HUDEP-2 (cell line): Measurements from ENCODE around the gene ZNF124.
A peak's percentile ranks its signal among the peaks of the same experiment; 100 is the strongest.
"Not testable (repeated sequence)": the region's sequence is repeated elsewhere in the genome, so short reads cannot be mapped to it uniquely, and the experiment has no call there.

Experiments
- DNase-seq, 76 experiments: peaks; one replicate each; lab custom pipeline; 2025; ENCODE audit not compliant: unreplicated experiment in 76 of 76; lab: John Stamatoyannopoulos, UW

The ZNF124 gene

DNA sequence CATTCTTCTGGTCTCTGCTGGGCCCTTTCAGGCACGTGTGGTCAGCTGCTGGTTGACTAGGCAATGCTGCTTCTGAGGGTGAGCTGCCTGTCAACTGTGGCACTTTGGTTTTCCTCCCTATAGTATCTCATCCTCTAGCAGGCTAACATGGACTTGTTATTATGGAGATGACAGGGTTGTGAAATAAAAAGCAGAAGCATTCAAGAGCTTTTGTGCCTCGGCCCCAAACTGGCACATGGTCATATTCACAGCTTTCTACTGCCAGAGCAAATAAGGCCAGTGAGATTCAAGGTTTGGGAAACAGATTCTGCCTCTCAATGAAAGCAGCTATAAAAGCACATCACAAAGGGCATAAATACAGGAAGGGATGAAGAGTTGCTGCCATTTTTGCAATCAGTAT lies 1.6 kb upstream of the ZNF124 start:
- no peak for DNase-seq

DNA sequence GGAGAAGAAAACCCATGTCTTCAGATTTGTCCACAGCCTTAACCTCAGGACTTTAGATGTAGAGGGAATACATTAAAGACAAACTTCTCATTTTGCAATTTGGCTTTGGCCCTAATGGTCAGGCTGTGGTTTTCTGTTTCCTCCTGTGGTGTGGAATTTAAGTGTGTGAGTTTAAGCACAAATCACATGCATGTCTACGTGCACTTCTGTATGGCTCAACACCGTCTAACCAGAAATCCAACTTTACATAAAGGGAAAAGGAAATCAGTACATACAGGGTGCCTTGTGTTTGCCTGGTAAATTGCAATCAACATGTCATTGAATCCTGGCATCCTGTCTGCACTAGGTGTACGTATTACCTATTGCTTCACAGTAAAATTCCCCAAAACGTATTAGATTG lies 1.2 kb upstream of the ZNF124 start:
- DNase-seq = no peak

DNA sequence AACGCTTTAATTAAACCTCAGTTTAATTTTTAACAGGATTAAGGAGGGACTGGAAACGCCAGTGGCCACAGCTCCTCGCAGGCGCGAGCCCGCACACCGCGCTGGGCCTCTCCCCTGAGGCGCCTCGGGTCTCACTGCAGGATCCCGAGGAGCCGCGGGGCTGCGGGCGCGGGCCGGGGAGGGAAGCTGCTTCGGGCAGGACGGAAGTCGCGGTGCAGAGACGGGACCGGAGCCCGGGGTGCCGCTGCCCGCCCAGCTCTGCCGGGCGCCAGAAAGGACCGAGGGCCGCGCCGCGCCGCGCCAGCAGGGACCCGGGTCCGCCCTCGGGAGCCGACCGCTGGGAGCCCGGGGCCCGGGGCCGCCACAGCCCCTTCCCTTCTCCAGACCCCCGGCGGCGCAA lies 377 bp downstream of the ZNF124 start:
- not testable (repeated sequence) for DNase-seq

GRCh38 chr1:247165674-247166073 lies 6.1 kb downstream of the ZNF124 start:
- DNase-seq = no peak

DNA sequence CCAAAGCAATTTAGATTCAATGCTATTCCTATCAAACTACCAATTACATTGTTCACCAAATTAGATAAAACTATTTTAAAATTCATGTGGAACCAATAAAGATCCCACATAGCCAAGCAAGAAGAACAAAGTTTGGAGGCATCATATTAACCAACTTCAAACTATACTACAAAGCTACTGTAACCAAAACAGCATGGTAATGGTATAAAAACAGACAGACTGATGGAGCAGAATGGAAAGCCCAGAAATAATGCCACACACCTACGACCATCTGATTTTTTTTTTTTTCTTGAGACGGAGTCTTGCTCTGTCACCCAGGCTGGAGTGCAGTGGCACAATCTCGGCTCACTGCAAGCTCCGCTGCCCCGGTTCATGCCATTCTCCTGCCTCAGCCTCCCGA lies 7.1 kb downstream of the ZNF124 start:
- DNase-seq = no peak

- no peak for DNase-seq
Observed at GRCh38 chr1:247156787-247157232, 15.0 kb downstream of the ZNF124 start.

DNA sequence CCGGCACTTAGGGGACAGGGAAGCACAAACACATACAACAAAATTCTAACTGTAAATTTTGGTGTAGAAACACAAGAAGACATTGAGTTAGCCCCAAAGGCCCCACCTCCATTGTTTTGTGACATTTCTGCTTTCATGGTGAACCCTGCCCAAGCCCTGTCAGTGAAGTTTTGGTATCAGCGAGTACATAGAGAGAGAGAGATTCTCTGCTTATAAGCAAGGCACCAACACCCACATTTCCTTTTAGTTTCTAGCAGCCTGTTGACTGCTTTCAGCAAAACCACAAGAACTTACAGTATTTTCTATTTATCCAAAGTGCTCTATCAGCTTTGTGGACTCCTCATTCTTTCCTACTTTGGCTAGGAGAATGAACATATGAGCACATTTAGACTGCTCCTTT lies 24.0 kb downstream of the ZNF124 start:
- no peak for DNase-seq

- DNase-seq = not testable (repeated sequence)
Observed at GRCh38 chr1:247147120-247147519, 24.7 kb downstream of the ZNF124 start.

GRCh38 chr1:247146671-247147070 lies 25.1 kb downstream of the ZNF124 start:
- no peak for DNase-seq

GRCh38 chr1:247145279-247145678 lies 26.5 kb downstream of the ZNF124 start:
- no peak for DNase-seq

DNA sequence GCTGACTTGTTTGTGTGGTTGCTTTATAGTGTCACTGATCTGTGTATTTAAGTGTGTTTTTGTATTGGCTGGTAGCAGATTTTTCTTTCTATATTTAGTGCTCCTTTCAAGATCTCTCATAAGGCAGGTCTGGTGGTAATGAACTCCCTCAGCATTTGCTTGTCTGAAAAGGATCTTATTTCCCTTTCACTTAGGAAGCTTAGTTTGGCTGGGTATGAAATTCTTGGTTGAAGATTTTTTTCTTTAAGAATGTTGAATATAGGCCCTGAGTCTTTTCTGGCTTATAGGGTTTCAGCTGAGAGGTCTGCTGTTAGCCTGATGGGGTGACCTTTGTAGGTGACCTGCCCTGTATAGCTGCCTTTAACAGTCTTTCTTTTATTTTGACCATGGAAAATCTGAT lies 32.3 kb downstream of the ZNF124 start:
- not testable (repeated sequence) for DNase-seq

- DNase-seq = no peak
Observed at GRCh38 chr1:247131236-247131635, 40.6 kb downstream of the ZNF124 start.

GRCh38 chr1:247127519-247128282 lies 44.1 kb downstream of the ZNF124 start:
- not testable (repeated sequence) for DNase-seq

- DNase-seq = not testable (repeated sequence)
Observed at GRCh38 chr1:247126601-247127000, 45.2 kb downstream of the ZNF124 start.

- not testable (repeated sequence) for DNase-seq
Observed at GRCh38 chr1:247126166-247126565, 45.7 kb downstream of the ZNF124 start.

DNA sequence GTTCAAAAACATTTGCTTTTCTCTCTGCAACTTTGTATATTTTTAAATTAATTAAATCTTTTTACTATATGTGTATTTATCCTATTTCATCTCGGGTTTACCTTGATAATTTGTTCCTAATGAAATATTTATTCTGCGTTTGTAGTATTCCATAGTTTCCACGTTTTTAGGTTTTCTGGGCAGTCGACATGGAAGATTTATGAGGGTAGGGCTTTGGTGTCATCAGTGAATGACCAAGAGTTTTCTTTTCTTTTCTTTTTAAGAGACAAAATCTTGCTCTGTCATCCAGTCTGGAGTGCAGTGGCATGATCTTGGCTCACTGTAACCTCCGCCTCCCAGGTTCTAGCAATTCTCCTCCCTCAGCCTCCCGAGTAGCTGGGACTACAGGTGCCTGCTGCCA lies 50.4 kb downstream of the ZNF124 start:
- no peak for DNase-seq

DNA sequence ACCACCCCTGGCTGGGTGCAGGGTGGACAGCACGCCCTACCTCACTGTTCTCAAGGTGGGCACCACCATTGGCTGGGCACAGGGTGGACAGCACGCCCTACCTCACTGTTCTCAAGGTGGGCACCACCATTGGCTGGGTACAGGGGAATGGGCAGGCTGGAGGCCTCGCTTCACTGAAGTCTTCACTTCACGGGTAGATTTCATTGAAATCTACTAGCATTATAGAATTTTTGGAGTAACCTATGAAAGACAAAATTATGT lies 51.5 kb downstream of the ZNF124 start:
- DNase-seq = not testable (repeated sequence)

- DNase-seq = no peak
Observed at GRCh38 chr1:247119600-247120407, 52.0 kb downstream of the ZNF124 start.

GRCh38 chr1:247118946-247119446 lies 52.8 kb downstream of the ZNF124 start:
- DNase-seq = peak in 3 of 76 experiments; percentile 10 to 30 (median 17)

DNA sequence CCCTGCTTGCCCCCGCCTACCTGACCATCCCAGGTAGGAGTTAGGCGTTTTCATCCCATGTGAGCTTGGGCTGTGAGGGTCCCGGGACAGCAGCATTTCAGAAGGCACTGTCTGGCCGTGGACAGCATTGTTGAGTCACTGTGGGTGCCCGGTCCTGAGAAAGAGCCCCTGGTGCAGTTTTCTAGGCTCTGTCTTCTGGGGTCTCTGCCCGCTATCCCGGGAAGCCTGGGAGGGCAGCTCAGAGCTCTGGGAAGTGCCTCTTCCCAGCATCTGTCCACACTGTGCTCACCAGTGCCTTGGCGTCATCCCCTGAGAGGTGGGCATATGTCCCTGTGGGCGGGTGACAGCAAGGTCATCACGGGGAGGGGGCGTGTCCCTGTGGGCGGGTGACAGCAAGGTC lies 56.3 kb downstream of the ZNF124 start:
- DNase-seq = no peak

DNA sequence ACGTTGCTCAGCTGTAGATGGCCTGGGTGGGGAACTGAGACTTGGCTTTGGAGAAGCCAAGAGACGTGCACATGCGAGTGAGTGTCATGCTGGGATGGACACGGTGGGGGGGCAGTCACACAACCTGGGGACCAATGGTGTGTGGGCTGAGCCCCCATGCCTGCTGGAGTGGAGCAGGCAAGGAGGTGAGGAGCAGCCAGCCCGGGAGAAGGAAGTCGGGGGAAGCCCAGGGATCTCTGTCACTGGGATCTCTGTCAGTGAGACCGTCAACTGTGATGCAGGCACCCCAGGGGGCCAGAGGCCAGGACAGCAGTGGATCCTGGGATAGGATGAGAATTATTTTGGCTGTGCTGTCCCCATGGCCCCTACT lies 56.7 kb downstream of the ZNF124 start:
- no peak for DNase-seq
